GM18511 (cell line): ENCODE measurements around the gene RDH12.

Source experiments
- ATAC-seq: cut with Tn5 transposase; IDR thresholded peaks from one replicate; pipeline ENCODE4 v1.9.1; 2021; ENCODE audit warnings: mild to moderate bottlenecking, moderate library complexity; ENCODE audit not compliant: unreplicated experiment

The RDH12 gene

DNA sequence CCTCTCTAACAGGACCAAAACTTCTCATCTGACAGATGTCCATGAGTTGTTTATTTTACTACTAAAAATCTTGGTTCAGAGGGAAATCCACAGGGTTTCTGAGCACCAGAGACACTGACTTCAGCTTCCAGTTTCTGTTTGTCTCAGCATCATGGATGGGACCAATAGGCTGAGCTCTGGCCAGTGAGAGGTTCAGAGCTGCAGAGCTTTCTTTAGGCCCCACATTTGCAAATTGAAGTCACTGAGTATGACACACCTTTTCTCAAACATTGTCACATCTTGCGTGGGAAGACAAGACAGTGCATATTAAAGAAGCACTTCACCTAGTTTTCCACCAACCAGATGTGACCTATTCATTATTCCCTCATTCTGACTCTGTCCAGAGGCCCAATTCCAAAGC lies 45.2 kb downstream of the RDH12 start:
- no peak for ATAC-seq

DNA sequence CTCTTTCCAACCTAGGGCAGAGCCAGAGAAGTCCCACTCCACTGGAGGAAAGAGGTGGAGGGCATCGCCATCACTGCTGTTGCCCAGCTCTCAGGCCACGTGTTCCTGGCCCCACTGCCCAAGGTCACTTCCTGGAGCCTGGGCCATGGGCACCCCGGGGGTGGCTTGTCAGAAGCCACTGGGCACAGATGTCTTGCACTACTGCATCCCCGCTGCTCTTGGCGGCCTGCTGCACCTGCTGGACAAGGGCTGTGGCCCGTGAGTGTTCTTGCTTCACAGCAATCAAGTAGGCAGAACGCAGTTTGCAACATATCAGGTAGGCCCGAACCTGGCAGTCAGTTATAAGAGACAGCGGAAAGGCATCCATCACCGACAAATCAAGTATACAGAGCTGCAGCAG lies 46.6 kb downstream of the RDH12 start:
- no peak for ATAC-seq

DNA sequence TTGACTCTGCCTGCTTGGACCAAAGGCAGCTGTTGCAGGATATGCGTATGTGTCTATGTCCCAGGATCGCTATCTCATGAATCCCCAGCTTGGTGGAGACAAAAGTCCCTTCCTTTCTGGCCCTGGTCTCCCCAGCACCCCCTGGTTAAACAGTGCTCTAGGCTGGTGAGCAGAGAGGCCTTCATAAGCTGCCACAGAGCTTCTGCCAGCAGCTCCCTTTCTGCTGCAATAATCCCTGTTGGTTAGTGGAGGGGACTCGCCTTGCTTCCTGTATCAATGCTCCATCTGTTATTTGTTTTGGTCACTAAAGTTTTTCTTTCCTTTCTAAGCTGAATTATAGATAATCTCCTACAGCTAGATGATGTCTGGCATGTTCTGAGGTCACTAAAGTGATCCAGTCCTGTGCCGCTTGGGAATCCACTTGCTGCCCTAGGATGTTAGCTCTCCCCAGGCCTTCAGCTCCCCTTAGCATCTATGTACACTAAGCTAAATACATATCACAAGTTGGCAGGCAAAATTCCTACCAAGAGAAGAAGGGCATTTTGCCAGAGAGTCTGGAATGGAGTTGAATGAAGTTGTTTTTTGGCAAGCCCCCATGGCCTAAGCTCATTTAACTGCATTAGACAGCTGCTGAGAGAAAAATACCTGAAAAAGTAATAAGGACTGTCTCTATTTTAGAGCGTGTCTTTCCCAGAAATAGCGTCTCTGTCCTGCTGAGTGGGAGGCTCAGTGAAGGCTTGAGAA lies 47.8 kb downstream of the RDH12 start:
- ATAC-seq, result no peak

- ATAC-seq, result no peak
These were observed 54.8 kb downstream of the RDH12 start for GRCh38 chr14:67756496-67756895.

- ATAC-seq, result no peak
These were observed 55.5 kb downstream of the RDH12 start for GRCh38 chr14:67757175-67757574.

- ATAC-seq, result no peak
These were observed 58.2 kb downstream of the RDH12 start for GRCh38 chr14:67759916-67760315.

DNA sequence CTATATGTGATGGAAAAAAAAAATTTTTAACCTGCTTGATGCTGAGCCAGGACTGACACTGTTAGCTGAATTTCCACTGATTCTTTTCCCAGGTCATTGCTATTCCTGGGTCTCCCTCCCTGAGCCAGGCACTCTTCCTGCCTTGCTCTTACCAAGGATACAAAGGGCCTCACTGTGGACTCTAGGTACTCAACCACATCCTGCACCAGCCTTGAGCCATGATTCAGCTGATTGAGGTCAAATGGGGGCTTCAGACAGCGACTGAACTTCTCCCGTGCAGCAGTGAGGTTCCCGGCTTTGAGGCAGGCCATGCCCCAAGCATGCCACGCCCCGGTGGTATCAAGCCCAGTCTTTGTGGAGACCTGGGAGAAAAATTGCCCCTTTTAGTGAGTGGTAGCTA lies 60.4 kb downstream of the RDH12 start:
- ATAC-seq, result no peak

- ATAC-seq, result no peak
These were observed 61.6 kb downstream of the RDH12 start for GRCh38 chr14:67763158-67763822.

GRCh38 chr14:67764496-67764895 lies 62.8 kb downstream of the RDH12 start:
- no peak for ATAC-seq

DNA sequence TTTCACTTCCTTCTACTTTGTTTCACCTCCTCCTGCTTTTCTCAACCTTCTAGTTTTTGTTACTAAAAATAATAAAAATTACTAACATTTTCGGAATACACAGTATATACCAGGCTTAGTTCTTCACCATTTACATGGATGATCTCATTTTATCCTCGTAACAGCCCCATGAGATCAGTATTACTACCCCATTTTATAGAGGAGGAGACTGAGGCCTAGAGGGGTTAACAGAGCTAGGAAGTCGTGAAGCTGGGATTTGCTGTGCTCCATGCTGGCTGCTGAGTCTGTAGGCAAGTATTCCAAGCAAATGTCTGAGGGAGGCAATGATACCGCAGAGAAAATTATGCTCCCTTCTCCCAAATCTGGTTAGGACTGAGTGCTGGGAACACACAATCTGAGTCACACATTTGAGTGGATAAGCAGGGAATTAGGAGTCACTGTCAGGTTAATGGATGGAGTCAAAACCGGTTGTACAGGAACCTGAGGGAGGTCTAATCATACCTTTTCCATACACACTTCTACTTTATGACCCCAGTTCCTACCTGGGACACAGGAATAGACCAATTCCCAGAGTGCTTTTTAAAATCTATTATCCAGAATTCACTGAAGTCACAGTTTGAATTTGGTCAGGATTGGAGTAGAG lies 63.6 kb downstream of the RDH12 start:
- no peak for ATAC-seq

GRCh38 chr14:67766035-67766680 lies 64.5 kb downstream of the RDH12 start:
- no peak for ATAC-seq

DNA sequence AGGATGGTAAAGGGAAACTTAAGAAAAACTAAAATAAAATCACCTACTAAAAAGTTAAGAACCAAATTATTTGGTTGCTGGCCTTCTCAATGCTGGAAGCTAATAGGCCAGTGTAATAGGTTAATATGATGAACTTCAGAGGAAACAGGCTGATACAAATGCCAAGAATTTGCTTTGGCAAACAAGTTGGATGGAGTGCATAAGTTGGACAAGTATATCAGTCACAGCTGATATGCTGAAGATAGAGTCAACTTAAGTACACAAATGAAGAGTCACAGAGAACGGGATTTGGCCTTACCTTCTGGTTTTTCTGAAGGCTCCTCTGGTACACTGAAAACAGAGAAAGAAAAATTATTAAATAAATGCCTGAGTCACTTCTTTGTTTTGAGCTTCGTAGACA lies 66.5 kb downstream of the RDH12 start:
- ATAC-seq, result no peak

GRCh38 chr14:67773844-67774377 lies 72.2 kb downstream of the RDH12 start:
- ATAC-seq, result no peak

DNA sequence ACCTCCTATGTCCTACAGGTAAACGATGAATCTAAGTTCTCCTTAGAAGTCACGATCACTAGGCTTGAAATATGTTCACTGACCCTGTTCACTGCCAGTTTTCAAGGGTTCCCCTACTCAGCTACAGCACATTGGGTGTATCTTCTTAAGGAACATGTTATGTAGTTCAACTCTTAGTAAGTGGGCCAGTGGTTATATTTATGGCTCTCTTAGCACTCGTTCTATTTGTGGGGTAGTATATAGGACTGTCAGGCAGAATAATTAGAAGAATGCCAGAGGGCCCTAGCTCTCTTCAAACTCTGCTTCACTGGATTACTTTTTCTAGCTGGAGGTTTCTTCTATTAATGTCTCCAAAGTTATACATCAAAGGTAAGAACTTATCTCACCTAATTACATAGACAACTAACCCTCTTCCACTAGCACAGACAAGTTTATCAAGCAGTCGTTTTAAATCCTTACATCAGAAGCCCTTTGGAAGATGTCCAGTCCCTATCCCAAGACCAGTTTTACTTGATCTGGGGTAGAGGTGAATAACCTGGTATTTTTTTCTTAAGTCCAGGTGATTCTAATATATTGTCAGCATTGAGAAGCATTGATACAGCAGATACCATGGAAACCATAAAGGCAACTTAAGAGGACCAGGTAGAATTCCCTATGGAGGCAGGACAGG lies 75.1 kb downstream of the RDH12 start:
- ATAC-seq, result no peak

DNA sequence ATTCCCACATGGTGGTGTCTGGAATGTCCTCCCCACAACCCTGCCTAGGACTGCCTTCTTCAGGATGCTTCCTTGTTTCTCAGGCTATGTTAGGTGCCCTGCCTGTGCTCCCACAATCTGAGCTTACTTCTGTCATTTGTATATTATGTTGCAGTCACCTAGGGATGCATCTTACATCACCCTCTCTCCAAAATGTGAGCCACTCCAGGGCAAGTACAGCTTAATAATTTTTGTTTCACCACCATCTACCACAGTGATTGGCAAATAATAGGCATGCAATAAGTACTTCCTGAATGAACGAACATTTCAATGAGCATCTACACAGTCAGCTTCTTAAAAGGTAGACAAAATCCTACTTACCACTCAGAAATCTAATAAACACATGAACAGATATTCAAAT lies 77.1 kb downstream of the RDH12 start:
- ATAC-seq, result no peak

DNA sequence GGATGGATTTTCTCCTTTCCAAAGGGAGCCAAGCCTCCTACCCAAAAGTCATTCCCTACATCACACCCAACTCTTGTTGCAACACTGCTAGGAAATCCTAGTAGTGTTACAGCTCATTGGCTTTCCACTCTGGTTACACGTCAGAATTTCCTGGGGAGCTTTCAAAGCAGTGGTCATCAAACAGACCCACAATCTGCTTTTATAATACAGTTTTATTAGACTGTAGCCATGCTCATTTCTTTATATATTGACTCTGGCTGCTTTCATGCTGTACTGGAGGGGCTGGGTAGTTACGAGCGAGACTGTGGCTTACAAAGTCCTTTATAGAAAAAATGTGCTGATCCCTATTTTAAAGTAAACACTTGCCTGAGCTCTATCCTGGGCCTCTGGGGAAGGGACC lies 80.4 kb downstream of the RDH12 start:
- no peak for ATAC-seq
